Measurements from ENCODE around the gene EYA3.

The EYA3 gene

DNA sequence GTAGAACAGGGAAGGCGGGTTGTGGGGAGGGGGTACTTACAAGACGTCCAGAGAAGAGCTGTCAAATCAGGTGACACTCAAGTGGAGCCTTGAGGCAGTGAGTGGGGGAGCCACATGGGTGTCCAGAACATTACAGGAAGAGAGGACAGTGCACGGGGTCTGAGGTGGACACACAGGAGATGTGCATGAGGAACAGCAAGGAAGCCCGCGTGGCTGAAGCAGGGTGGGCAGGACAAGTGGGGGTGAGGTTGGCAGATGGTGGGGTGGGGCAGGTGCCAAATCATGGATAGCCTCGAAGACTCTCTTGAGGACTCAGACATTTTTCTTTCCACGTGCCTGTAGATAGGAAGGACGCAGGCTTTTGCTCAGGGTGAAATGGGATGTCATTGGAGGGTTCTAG is 152.7 kb downstream of the EYA3 start:
- peaks cover 6% of the 10 kb centered on the region for H3K36me3 ChIP-seq (ENCODE audit: control insufficient read depth, insufficient read depth, low read length)
- H3K4me1 ChIP-seq (ENCODE audit: control insufficient read depth, insufficient read depth, low read length) = peaks cover 28% of the 10 kb centered on the region
- H3K27me3 ChIP-seq (ENCODE audit: control insufficient read depth, insufficient read depth, low read length) = no peaks in the 10 kb centered on the region
- H3K4me3 ChIP-seq (ENCODE audit: low read depth, low read length) = peak overlapping the region; percentile 69
- peak overlapping the region; percentile 67 for H3K9ac ChIP-seq (ENCODE audit: low read depth, low read length)
- H3K27ac ChIP-seq (ENCODE audit: low read depth, low read length) = no peak overlapping the region
- H3K9me3 ChIP-seq (ENCODE audit: control insufficient read depth, insufficient read depth, low read length) = no peaks in the 10 kb centered on the region

DNA sequence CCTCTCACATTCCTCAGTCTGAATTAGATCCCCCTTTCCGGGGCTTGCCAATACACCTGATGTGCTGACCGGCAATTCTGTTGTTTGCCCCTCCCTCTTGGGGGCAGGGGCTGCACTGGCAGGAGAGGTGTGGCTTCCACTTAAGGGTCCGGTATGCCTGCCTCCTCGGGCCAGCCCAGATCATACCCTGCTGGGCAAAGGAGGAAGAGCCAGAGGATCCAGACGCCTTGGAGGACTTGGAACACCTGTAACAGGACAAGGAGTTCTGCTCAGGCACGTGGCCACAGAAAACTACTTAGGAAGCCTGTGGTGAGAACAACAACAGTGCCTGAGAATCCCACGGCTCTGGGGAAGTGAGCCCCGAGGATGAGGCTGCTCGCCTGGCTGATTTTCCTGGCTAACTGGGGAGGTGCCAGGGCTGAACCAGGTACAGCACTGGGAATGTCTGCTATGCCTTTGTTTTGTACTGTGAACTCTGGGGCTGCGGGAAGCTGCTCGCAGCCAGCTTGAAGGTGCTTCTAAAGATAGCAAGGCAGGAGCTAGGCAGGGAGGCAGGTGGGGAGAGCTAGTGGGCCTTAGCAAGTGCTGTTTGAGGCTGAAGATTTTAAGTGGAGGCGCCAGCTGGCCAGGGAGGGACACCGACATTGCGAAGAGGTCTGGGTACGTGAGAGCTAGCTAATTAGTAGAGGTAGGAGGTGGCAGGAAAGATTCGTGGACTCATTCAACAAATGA is 153.4 kb downstream of the EYA3 start, which contains the start of gene SMPDL3B:
Gene SMPDL3B (plus strand): TSS at position 183 of the 732 bp plus-strand sequence. CDS start 184 bp downstream, at position 367.
- Histone ChIP-seq H3K36me3 (ENCODE audit: control insufficient read depth, insufficient read depth, low read length) (peaks cover 6% of the 10 kb centered on the region), H3K27ac (ENCODE audit: low read depth, low read length) (peak within 1 kb of the TSS; percentile 76), H3K9me3 (ENCODE audit: control insufficient read depth, insufficient read depth, low read length) (no peaks in the 10 kb centered on the region), H3K27me3 (ENCODE audit: control insufficient read depth, insufficient read depth, low read length) (no peaks in the 10 kb centered on the region), H3K4me3 (ENCODE audit: low read depth, low read length) (peak within 1 kb of the TSS; percentile 69), H3K4me1 (ENCODE audit: control insufficient read depth, insufficient read depth, low read length) (peaks cover 26% of the 10 kb centered on the region), H3K9ac (ENCODE audit: low read depth, low read length) (peak within 1 kb of the TSS; percentile 67)

DNA sequence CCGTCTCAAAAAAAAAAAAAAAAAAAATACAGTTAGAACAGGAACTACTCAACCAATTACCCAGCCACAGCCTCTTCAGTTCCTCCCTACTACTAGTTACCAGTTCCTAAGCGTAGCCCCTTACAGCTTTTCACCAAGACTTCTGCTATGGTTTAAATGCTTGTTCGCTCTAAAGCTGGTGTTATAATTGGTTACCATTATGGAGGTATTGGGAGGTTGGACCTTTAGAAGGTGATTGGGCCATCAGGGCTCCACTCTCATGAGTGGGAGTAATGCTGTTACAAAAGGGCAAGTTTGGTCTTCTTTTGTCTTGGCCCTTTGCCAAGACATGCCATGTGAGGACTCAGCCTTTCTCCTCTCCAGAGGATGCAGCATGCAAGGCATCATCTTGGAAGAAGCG is 156.7 kb downstream of the EYA3 start:
- Histone ChIP-seq H3K4me1 (ENCODE audit: control insufficient read depth, insufficient read depth, low read length) (peaks cover 7% of the 10 kb centered on the region), H3K4me3 (ENCODE audit: low read depth, low read length) (no peak overlapping the region), H3K27ac (ENCODE audit: low read depth, low read length) (no peak overlapping the region), H3K27me3 (ENCODE audit: control insufficient read depth, insufficient read depth, low read length) (no peaks in the 10 kb centered on the region), H3K36me3 (ENCODE audit: control insufficient read depth, insufficient read depth, low read length) (no peaks in the 10 kb centered on the region), H3K9me3 (ENCODE audit: control insufficient read depth, insufficient read depth, low read length) (no peaks in the 10 kb centered on the region), H3K9ac (ENCODE audit: low read depth, low read length) (no peak overlapping the region)

DNA sequence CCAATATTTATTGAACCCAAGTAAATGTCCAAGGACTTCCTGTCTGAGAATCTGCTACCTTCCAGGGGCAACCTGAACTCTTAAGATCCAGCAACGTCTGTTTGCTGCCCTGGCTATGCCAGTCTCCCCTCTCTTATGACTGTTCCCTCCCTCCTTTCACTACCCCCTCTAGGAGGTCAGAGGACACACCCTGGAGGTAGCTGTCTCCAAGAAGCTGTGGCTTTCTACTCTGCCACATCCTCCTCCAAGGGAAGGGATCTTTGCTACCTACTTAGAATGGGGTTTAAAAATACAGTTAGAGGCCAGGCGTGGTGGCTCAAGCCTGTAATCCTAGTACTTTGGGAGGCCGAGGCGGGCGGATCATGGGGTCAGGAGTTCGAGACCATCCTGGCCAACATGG is 157.2 kb downstream of the EYA3 start:
- Histone ChIP-seq H3K4me1 (ENCODE audit: control insufficient read depth, insufficient read depth, low read length) (peaks cover 7% of the 10 kb centered on the region), H3K27ac (ENCODE audit: low read depth, low read length) (no peak overlapping the region), H3K9ac (ENCODE audit: low read depth, low read length) (no peak overlapping the region), H3K27me3 (ENCODE audit: control insufficient read depth, insufficient read depth, low read length) (no peaks in the 10 kb centered on the region), H3K9me3 (ENCODE audit: control insufficient read depth, insufficient read depth, low read length) (no peaks in the 10 kb centered on the region), H3K36me3 (ENCODE audit: control insufficient read depth, insufficient read depth, low read length) (no peaks in the 10 kb centered on the region), H3K4me3 (ENCODE audit: low read depth, low read length) (no peak overlapping the region)

DNA sequence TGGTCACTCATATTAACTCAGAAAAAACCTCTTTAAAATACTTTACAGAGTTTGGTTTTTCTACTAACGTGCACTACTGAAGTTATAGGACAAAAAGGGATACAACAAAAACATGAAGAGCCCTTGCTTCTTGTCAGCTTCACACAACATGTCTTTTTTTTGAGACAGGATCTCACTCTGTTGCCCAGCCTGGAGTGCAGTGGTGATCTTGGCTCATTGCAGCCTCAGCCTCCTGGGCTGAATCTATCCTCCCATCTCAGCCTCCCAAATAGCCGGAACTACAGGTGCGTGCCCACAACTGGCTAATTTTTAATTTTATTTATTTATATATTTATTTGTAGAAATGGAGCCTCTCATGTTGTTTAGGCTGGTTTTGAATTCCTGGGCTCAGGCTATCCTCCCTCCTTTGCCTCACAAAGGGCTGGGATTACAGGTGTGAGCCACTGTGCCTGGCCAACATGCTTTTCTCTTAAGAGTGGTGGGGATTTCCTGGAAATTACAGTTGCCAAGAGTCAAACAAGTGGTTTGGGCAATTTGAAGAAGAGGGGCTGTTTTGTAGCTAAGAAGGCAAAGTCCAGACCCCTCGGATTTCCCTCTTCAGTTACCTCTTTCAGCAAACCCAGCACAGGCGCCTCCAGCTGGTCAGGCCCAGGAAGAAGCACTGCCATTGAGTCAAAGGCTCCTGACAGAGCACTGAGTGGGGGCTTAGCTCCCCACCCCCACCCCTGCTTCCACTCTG is 160.0 kb downstream of the EYA3 start:
- Histone ChIP-seq H3K4me1 (ENCODE audit: control insufficient read depth, insufficient read depth, low read length) (peaks cover 7% of the 10 kb centered on the region), H3K4me3 (ENCODE audit: low read depth, low read length) (no peak overlapping the region), H3K27ac (ENCODE audit: low read depth, low read length) (peak overlapping the region; percentile 64), H3K36me3 (ENCODE audit: control insufficient read depth, insufficient read depth, low read length) (no peaks in the 10 kb centered on the region), H3K9me3 (ENCODE audit: control insufficient read depth, insufficient read depth, low read length) (no peaks in the 10 kb centered on the region), H3K9ac (ENCODE audit: low read depth, low read length) (no peak overlapping the region), H3K27me3 (ENCODE audit: control insufficient read depth, insufficient read depth, low read length) (no peaks in the 10 kb centered on the region)

DNA sequence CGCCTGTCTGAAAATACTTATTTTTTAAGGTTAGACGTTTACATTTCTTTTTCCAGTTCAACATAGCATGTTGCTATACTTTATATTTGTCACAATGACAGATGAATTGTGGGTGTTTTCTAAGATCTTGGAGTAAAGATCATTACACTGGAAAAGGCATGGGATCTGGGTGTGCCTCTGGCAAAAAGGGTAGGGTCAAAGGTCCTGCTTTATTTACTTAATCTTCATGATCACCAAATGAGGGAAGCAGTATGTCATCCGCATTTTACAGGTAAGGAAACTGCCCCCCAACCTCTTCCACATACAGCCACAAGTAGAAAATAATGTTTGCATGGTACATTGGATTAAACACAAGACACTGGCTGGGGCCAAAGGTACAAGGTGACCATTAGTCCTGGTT is 166.1 kb downstream of the EYA3 start:
- Histone ChIP-seq H3K27ac (ENCODE audit: low read depth, low read length) (no peak overlapping the region), H3K9me3 (ENCODE audit: control insufficient read depth, insufficient read depth, low read length) (no peaks in the 10 kb centered on the region), H3K36me3 (ENCODE audit: control insufficient read depth, insufficient read depth, low read length) (no peaks in the 10 kb centered on the region)

More for the DNA sequence above, 166.1 kb downstream of the EYA3 start:
- no peaks in the 10 kb centered on the region for H3K4me1 ChIP-seq (ENCODE audit: control insufficient read depth, insufficient read depth, low read length)
- H3K4me3 ChIP-seq (ENCODE audit: low read depth, low read length) = no peak overlapping the region
- H3K27me3 ChIP-seq (ENCODE audit: control insufficient read depth, insufficient read depth, low read length) = peaks cover 10% of the 10 kb centered on the region; the same call in 1 of the 2 replicates
- H3K9ac ChIP-seq (ENCODE audit: low read depth, low read length) = no peak overlapping the region

All from HUES48 (cell line).